ENCODE measurements around the gene VEGFB.

VEGFB gene

GRCh38 chr11:64284962-64285884 lies 50.8 kb downstream of the VEGFB start, which contains the start of gene GPR137:
GPR137 (plus strand) TSS chr11:64285848; CDS start chr11:64286525, 677 bp downstream.
- DNase-seq: peak; percentile 67

- no peak for DNase-seq
Measured at GRCh38 chr11:64285885-64286800, 51.8 kb downstream of the VEGFB start.

DNA sequence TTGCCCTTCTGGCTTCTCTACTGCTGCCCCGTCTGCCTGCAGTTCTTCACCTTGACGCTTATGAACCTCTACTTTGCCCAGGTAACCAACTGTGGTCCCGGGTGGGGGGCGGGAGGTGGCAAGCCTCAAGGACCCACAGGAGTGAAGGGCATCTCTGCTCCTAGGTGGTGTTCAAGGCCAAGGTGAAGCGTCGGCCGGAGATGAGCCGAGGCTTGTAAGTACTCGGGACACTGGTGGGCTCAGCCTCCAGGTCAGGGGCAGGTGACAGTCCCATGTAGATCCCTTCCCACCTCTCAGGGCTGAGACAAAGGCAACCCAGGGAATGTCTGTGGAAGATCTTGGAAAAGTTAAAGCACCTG lies 52.4 kb downstream of the VEGFB start:
- DNase-seq: no peak

- no peak for DNase-seq
Measured at GRCh38 chr11:64287676-64288352, 53.4 kb downstream of the VEGFB start.

GRCh38 chr11:64288353-64288750 lies 54.0 kb downstream of the VEGFB start:
- DNase-seq: no peak
